HG02642 (cell line): ENCODE data around the gene PPEF1.
A peak's percentile ranks its signal among the peaks of the same experiment; 100 is the strongest.

Experiments
- ATAC-seq: cut with Tn5 transposase; IDR thresholded peaks from one replicate; pipeline ENCODE4 v1.9.1; 2021; ENCODE audit warnings: mild to moderate bottlenecking; ENCODE audit not compliant: unreplicated experiment, poor library complexity

PPEF1 gene

GRCh38 chrX:18707426-18708049, at the start of gene PPEF1:
Gene PPEF1 (plus strand): TSS chrX:18707645. CDS start chrX:18707781, 136 bp downstream.
- ATAC-seq = no peak

GRCh38 chrX:18661273-18661672, 46.2 kb upstream of the PPEF1 start:
- ATAC-seq = no peak

GRCh38 chrX:18664947-18665346, 42.5 kb upstream of the PPEF1 start:
- ATAC-seq = no peak

GRCh38 chrX:18666614-18667013, 40.8 kb upstream of the PPEF1 start:
- ATAC-seq = no peak

- ATAC-seq = no peak
Measured at GRCh38 chrX:18668071-18668835, 39.2 kb upstream of the PPEF1 start.

DNA sequence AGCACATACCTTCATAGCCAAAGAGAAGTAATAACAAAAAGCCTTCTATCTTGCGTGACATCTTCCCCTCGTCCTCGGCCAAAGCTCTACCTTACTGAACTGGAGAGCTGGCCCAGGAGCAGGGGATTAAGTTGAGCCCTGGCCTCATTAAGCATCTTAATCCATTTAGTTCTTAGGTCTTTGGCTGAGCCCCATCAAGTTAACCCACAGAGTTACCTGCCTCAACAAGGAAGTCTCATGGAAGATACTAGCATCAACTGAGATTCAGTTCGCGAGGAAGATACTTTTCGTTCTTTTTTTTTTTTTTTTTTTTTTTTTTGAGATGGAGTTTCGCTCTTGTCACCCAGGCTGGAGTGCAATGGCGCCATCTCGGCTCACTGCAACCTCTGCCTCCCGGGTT, 35.4 kb upstream of the PPEF1 start, which contains the start of gene RS1:
RS1 (minus strand) TSS at position 101 of the 400 bp plus-strand sequence; CDS start at position 61, 40 bp downstream.
- ATAC-seq = no peak

DNA sequence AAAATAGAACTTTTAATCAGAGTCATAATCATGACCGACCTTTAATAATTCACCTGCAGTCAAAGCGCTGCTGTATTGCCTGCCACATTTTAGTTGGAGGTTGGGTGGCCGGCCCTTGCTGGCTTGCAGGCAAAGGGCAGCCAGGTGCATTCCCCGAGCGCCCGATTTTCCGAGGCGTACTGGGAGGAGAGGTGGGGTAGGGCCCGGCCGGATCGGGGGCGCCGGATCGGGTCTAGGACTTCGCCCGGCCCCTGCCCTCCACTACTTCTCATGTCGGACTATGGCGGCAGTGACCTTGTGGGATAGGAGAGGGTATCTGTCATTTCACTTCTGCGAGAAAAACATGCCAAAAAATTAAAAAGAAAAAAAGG, 33.0 kb upstream of the PPEF1 start:
- ATAC-seq = peak; percentile 35

DNA sequence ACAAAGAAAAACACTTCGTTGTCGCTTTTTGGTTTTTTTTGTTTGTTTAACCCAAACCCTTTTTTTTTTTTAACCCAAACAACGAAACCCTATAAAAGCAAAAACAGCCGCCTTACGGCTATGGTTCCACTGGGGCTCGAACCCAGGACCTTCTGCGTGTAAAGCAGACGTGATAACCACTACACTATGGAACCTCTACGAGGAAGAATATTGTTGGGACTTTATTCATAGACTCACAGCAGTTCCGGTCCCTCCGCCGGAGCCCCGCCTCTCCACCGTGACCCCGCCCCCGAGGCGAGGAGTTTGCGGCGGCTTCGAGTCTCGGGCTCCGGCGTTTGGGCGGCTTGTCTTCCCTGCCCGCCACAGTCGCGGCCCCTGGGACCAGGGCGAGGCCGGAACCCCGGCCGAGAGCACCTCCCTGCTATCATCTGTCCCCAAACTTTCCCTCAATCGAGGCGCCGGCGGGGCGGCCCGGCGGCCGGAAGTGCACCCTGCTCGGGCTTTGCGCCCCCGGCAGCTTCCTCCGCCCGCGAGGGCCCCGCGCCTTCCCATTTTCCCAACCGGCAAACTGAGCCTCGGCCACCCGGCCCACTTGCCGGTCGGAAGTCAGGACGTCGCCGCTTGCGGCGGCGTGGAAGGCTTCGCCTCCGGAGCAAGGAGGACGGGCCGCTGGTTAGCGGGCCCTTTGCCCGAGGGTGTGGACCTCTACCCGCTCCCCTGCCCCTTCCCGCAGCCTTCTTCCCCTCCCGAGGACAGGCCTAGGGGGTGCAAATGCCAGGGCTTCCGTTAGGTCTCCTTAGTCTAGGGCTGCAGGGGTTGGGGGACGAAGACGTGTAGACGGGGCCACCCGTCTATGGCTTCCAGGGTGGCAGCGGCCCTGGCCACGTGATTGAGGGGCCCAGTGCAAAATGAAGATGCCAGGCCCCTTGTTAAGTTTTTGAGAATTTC, 32.4 kb upstream of the PPEF1 start:
- ATAC-seq = peak; percentile 93

- ATAC-seq = no peak
Measured at GRCh38 chrX:18676050-18676449, 31.4 kb upstream of the PPEF1 start.

- ATAC-seq = no peak
Measured at GRCh38 chrX:18676470-18676869, 31.0 kb upstream of the PPEF1 start.

DNA sequence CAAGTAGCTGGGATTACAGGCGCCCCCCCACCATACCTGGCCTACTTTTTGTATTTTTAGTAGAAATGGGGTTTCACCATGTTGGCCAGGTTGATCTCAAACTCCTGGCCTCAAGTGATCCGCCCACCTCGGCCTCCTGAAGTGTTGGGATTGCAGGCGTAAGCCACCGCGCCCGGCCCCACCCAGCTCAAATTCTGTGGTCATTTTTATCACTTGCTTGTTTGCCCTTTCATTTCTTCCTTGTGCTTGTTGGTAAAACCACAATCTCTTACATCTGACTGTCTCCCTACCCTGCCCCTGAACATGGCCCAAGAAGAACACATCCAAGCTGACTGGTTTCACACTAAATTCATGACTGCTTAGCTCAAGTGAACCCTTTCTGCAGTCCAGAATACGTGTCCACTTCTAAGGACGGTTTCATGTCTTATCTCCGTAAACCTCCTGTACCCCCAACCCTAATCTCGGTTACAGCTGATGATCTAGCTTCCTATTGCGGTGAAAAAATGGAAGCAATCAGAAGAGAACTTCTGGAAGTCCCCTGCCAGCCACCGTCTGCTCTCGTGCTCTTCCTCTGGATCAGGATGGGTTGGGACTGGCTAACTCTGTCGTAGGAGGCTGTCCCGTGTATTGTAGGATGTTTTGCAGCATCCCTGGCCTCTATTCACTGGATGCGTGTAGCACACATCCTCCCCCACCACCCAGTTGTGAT, 30.1 kb upstream of the PPEF1 start:
- ATAC-seq = no peak

DNA sequence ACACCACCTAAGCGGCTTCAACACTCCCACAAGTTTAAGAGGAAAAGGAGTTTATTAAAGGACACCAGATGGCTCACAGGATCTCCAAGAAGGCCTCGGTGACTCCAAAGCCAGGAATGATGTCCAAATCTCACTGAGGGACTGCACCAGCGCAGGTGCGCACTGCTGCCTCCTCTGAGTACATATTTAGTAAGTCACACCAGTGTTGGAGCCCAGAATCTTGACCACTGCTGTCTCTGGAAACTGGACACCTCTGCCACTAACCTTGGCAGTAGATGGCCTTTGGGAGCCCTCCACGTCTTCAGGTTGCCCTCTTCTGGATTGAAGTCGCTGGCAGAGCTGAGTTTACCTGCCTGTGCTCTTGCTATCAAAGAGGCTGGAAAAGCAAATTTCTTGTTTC, 25.4 kb upstream of the PPEF1 start:
- ATAC-seq = no peak

DNA sequence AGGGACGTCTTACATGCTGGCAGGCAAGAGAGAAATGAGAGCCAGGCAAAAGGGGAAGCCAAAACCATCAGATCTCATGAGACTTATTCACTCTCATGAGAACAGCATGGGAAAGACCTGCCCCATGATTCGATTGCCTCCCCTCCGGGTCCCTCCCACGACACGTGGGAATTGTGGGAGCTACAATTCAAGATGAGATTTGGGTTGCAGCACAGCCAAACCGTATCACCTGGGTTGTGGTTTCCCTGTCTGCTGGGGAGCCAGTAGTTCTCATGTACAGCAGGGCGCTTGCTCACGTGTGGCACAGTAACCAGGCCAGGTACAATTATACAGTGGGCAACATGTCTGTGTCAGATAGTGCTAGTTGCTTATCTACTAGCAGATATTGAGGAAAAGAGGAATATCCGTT, 24.5 kb upstream of the PPEF1 start:
- ATAC-seq = no peak

DNA sequence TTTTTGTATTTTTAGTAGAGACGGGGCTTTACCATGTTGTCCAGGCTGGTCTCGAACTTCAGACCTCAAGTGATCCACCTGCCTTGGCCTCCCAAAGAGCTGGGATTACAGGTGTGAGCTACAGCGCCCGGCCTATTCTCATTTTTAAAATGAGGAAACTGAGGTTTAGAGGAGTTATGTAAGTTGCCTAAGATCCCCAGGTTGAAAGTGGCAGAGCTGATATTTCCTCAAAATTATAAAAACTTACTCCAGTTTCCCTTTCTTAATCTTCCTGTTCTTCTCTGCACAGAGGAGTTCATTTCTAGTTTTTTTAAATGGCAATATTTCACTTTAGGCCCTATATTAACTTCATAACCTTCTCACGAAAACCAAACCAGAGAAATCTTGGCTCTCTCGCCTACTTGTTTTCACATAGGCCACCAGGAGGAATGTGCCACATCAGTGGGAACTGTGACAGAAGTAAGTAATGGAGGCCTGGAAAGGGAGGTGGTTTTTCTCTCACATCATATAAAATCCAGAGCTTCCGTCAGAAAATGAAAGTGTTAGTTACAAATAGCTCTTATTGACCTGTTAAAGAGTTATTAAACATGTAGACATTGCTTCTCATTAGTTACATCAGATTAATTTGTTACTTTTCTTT, 19.5 kb upstream of the PPEF1 start:
- ATAC-seq = no peak

DNA sequence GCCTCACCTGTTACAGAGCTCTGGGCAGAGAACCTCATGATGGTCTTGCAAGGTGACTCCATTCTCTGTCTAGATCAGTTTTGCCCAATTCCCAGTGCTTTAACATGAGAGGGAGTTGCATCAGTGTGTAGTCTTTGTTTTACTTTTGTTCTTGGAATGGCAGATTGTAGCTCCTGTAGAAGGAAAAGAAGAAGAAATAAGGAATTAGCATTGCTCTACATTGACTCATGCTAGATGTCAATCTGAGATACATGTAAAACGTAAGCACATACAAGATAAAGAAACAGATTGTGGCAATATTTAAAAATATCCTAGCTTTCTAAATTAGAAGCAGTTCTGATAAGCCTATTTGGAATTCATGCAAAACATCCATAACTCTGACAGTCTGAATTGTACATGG, 16.0 kb upstream of the PPEF1 start:
- ATAC-seq = no peak

DNA sequence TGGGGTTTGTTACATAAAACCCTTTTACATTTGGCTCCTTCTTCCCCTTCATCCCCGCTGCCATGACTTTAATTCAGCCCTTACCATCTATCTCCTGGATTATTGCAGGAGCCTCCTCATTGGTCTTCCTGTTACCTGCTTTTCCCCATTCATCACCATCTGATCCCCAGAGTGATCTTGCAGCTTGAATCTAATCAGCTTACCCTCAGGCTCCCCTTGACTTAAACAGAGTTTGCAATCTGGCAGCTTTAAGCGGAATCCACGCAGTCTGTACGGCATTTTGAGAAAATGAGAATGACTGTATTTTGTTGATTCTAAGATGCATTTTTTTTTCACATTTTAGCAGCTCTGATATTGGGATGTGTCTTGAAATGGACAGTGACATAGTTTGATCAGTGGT, 14.9 kb upstream of the PPEF1 start:
- no peak for ATAC-seq

DNA sequence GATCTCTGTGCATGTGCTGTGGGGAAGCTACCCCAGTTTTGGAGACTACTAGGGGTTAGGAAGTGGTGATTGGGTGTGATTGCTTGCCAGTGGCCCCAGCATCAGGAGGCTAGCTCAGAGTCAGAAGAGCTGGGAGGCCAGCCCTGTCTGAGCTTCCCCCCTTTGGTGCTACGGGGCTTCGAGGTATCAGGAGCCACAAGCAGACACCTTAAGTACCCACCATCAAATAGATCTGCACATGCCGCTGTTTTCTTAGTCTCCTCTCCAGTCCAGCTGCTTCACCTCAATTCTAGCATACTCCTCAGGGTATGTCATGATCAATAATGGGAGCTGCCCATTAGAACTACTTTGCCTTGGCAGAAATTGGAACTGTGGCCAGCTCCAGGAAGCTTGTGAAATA, 10.8 kb upstream of the PPEF1 start:
- ATAC-seq = no peak

- no peak for ATAC-seq
Measured at GRCh38 chrX:18698737-18699650, 8.5 kb upstream of the PPEF1 start.
